ENCODE measurements around the gene ALDH3B1. TPM values are rescaled to one million over a fixed set of nuclear protein-coding genes. Genes with fewer than 3 reads are reported as not detected.

The ALDH3B1 gene
- total and polyA plus RNA-seq, 2 experiments from 2014 or later, result 0.45 to 0.55 TPM

DNA sequence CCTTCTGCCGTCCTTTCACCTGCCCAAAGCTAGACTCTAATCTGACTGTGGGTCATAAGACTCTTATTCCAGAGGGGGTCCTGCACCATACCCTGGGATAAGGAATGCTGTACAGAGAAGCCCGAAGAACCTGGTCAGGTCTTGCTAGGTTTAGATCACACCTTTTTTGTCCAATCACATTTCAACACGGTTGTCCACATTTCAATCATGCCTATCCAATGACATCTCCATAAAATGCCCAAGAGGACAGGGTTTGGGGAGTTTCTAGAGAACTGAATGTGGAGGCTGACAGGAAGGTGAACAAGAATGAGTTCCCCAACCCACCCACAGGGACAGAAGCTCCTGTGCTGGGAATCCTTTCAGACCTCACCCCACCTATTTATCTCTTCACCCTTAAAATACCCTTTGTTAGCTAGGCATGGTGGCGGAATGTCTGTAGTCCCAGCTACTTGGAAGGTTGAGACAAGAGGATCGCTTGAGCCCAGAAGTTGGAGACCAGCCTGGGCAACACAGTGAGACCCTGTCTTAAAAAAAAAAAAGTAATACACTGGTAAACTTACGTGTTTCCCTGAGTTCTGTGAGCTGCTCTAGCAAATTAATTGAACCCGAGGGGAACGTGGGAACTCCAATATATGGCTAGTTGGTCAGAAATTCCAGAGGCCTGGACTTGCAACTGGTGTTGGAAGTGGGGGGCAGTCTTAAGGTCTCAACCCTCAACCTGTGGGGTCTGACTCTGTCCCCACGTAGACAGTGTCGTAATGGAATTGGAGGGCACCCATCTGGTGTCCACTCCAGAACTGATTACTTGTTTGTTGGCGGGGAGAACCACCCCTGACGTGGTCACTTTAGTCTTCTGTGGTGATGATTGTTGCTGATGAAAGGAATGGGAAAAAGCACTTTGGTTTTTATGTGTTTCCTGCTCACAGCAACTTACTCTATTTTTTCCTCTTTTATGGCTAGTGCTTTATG, 46.5 kb downstream of the ALDH3B1 start:
- TF ChIP-seq, protein P1, sequence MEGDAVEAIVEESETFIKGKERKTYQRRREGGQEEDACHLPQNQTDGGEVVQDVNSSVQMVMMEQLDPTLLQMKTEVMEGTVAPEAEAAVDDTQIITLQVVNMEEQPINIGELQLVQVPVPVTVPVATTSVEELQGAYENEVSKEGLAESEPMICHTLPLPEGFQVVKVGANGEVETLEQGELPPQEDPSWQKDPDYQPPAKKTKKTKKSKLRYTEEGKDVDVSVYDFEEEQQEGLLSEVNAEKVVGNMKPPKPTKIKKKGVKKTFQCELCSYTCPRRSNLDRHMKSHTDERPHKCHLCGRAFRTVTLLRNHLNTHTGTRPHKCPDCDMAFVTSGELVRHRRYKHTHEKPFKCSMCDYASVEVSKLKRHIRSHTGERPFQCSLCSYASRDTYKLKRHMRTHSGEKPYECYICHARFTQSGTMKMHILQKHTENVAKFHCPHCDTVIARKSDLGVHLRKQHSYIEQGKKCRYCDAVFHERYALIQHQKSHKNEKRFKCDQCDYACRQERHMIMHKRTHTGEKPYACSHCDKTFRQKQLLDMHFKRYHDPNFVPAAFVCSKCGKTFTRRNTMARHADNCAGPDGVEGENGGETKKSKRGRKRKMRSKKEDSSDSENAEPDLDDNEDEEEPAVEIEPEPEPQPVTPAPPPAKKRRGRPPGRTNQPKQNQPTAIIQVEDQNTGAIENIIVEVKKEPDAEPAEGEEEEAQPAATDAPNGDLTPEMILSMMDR (IDR thresholded peaks at IDR 0.05; ENCODE audit: low read depth, low read length), result no peak

GRCh38 chr11:68057807-68058206, 47.7 kb downstream of the ALDH3B1 start:
- Histone ChIP-seq H3K4me1 (ENCODE audit: low read depth) (no peaks in the 10 kb centered on the region), H3K9me3 (ENCODE audit: low read depth) (no peaks in the 10 kb centered on the region), H3K4me3 (no peak overlapping the region), H3K27ac (no peak overlapping the region), H3K36me3 (peaks cover 41% of the 10 kb centered on the region), H3K27me3 (no peaks in the 10 kb centered on the region)
- TF ChIP-seq, protein P1 (IDR thresholded peaks at IDR 0.05; ENCODE audit: low read depth, low read length), result no peak
- DNase-seq (ENCODE audit: low read depth in 1 of 2, low spot score in 1 of 2), result no peak

More for the DNA sequence above, 46.5 kb downstream of the ALDH3B1 start:
- Histone ChIP-seq H3K4me1 (ENCODE audit: low read depth) (no peaks in the 10 kb centered on the region), H3K36me3 (peaks cover 32% of the 10 kb centered on the region), H3K27me3 (no peaks in the 10 kb centered on the region), H3K27ac (no peak overlapping the region), H3K9me3 (ENCODE audit: low read depth) (no peaks in the 10 kb centered on the region), H3K4me3 (no peak overlapping the region)
- no peak for DNase-seq (ENCODE audit: low read depth in 1 of 2, low spot score in 1 of 2)

DNA sequence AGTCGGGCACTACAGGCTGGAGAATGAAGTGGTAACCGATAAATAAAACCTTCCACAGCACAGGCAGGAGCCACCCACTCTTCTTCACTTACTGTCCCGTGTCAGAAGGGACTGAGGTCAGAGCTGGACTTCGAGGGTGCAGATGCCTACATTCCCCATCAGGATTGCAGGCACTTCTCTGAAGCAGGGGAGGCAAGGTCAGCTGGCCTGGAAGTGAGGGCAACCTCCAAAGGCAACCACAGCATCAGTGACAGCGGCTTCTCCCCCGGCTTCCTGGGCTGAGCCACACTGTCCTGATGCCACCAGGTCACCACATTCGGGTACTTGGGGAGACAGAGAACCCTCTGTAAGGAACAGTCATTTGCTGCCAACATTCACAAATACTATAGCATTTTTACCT, 51.4 kb downstream of the ALDH3B1 start:
- Histone ChIP-seq H3K36me3 (peaks cover 56% of the 10 kb centered on the region), H3K27ac (no peak overlapping the region), H3K9me3 (ENCODE audit: low read depth) (no peaks in the 10 kb centered on the region), H3K4me1 (ENCODE audit: low read depth) (no peaks in the 10 kb centered on the region), H3K4me3 (no peak overlapping the region), H3K27me3 (no peaks in the 10 kb centered on the region)
- TF ChIP-seq, protein P1 (IDR thresholded peaks at IDR 0.05; ENCODE audit: low read depth, low read length), result no peak
- DNase-seq (ENCODE audit: low read depth in 1 of 2, low spot score in 1 of 2), result no peak

DNA sequence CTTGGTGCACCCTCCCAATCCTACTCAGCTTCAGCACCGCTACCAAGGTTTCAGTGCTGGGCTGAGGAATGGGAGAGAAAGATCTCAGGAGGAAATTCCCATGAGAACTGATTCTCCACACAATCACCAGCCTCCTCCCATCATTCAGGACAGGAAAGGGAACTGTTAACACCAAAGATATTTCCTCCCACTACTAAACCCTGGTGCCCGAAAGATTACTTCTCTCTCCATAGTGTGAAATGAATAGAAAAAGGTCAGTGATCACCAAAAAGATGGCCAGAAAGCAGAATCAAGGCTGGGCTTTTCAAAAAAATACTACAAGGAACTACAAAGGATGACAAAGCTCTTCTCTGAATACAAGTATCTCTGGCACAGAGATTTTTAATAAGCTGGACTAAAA, 54.8 kb downstream of the ALDH3B1 start:
- TF ChIP-seq, protein P1 (IDR thresholded peaks at IDR 0.05; ENCODE audit: low read depth, low read length), result no peak
- no peak overlapping the region for H3K27ac ChIP-seq
- DNase-seq (ENCODE audit: low read depth in 1 of 2, low spot score in 1 of 2), result no peak
- H3K4me3 ChIP-seq, result no peak overlapping the region
- H3K36me3 ChIP-seq, result peaks cover 64% of the 10 kb centered on the region
- H3K27me3 ChIP-seq, result no peaks in the 10 kb centered on the region
- H3K9me3 ChIP-seq (ENCODE audit: low read depth), result no peaks in the 10 kb centered on the region
- H3K4me1 ChIP-seq (ENCODE audit: low read depth), result no peaks in the 10 kb centered on the region

DNA sequence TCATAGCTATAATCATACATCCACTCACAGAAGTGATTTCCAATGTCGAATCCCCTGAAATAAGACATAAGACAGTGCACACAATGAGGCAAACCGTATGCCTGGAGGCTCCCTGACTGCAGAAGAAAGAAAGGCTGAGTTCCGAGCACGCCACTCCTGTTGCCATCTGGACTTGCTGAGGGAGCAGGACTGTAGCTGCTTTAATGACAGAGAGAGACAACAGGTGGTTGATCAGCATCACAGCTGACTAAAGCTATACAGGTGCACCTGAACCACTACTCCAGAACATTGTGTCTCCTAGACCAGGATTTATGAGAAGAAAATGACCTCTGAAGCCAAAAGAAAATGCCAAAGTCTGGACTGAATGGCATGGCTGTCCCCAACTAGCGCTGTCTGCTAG, 55.7 kb downstream of the ALDH3B1 start:
- Histone ChIP-seq H3K4me1 (ENCODE audit: low read depth) (no peaks in the 10 kb centered on the region), H3K36me3 (peaks cover 66% of the 10 kb centered on the region), H3K9me3 (ENCODE audit: low read depth) (no peaks in the 10 kb centered on the region), H3K27me3 (no peaks in the 10 kb centered on the region), H3K27ac (no peak overlapping the region), H3K4me3 (no peak overlapping the region)
- TF ChIP-seq, protein P1 (IDR thresholded peaks at IDR 0.05; ENCODE audit: low read depth, low read length), result no peak
- DNase-seq (ENCODE audit: low read depth in 1 of 2, low spot score in 1 of 2), result no peak
